Renal cortical epithelial cell (primary cell): Measurements from ENCODE around the gene LFNG. TPM values are rescaled to one million over a fixed set of nuclear protein-coding genes. Genes with fewer than 3 reads are reported as not detected.
A peak's percentile ranks its signal among the peaks of the same experiment; 100 is the strongest.
"Not testable (repeated sequence)": the region's sequence is repeated elsewhere in the genome, so short reads cannot be mapped to it uniquely, and the experiment has no call there.

Source experiments
- DNase-seq: peaks from one replicate; pipeline ENCODE4 v3.0.0-alpha.2; 2011; ENCODE audit warnings: low read depth
- total RNA-seq: library from RNA; depleted of rRNA; stranded (reverse); fragments of >200 nt; gene quantifications from 2 replicates; pipeline ENCODE4 v1.2.3, GENCODE V29; 2014

LFNG gene
- total RNA-seq, 1 donor from 2014 or later = 79.8 TPM

DNA sequence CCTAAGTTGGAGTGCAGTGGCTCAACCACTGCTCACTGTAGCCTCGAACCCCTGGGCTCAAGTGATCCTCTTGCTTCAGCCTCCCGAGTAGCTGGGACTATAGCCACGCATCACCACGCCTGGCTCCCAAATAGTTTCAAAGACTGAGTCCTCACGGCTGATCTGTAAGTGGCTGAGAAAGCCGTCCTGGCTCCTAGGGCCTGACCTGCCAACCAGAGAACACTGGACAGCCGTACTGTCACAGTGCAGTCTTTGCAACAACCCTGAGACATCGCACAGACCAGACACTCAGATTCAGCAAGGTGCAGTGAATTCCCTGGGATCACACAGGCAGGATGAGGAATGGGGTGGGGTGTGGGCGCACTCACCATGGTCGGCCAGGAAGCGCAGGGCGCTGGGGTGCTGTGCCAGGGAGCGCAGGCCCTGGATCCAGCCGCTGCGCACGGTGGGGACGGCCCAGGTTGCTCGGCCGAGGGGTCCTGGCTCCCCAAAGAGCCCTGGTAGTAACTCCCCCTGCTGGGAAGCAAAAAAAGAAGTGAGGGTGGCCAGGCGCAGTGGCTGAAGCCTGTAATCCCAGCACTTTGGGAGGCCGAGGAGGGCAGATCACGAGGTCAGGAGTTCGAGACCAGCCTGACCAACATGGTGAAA is 25.1 kb downstream of the LFNG start:
- DNase-seq = no peak

DNA sequence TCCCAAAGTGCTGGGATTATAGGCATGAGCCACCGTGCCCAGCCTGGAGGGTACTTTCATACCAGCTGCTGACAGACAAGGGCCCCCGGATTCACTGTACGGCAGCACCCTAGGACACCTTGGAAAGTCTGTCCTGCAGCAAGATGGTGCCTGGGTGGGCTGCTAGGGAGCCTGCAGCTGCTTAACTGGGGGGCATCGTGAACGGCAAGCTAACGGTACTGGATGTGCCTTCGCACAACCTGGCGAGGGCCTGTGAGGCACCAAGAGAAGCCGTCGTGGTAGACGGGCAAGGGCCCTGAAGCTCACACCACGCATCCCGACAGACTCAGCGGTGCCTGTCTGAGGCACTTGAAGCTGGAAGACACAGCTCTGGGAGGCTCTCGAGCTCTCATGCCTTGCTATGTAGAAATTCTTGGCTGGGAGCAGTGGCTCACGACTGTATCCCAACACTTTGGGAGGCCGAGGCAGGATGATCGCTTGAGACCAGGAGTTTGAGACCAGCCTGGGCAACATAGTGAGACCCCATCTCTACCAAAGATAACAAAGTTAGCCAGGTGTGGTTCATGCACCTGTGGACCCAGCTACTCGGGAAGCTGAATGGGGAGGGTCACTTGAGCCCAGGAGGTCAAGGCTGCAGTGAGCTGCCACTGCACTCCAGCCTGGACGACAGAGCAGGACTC is 26.3 kb downstream of the LFNG start:
- no peak for DNase-seq

DNA sequence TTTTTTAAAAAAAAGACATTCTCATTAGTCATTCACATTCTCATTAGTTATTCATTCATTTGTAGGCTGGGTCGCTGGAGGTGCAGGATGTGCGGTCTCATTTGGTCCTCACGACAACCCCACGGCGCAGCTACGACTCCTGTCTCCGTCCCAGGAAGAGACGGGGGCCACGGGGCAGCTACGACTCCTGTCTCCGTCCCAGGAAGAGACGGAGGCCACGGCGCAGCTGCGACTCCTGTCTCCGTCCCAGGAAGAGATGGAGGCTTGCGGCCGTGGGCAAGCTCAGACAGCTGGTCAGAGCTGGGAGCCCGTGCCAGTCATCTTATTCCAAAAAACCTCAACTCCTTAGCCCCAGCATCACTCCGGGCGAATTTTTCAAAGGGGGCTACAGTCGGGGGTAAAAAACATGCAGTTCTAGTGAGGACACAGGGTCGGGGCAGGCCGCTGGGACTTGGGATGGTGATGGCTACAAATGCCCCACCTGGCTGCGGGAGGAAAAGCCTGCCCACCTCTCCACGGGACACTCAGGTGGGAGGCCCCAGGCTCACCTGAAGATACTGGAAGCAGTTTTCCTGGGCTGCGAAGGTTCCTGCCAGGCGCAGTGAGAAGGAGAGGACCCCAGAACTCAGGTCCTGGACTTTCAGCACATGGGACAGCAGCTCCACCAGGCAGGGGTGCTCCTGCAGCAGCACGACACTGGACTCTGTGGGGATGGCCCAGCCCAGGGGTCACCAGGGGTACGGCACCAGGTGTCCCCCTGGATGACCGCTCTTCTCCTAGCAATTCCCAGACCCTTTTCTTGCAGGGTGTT is 27.4 kb downstream of the LFNG start:
- no peak for DNase-seq

DNA sequence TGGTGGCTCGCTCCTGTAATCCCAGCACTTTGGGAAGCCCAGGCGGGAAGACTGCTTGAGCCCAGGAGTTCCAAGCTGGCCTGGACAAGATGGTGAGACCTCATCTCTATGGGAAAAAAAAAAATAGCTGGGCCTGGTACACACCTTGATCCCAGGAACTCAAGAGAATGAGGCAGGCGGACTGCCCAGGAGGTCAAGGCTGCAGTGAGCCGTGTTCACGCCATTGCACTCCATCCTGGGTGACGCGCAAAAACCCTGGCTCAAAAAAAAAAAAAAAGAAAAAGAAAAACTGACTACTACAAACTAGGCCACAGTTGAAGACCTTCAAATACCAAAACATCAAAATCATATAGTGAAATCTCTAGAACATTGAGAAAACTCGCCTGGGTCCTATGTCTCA is 31.8 kb downstream of the LFNG start:
- DNase-seq = no peak

DNA sequence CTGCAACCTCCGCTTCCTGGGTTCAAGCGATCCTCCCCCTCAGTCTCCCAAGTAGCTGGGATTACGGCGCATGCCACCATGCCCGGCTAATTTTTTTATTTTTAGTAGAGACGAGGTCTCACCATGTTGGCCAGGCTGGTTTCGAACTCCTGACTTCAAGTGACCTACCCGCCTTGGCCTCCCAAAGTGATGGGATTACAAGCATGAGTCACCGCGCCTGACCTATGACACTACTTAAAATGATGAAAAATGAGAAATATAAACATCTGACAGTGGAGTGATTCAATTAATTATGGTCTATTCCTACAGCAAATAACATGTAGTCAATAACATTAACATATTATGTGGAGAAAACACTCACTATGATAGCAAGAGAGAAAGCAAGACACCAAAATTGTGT is 33.5 kb downstream of the LFNG start:
- DNase-seq = no peak

- no peak for DNase-seq
Measured at GRCh38 chr7:2553831-2554581, 34.4 kb downstream of the LFNG start.

GRCh38 chr7:2554661-2555111 is 35.1 kb downstream of the LFNG start:
- no peak for DNase-seq

DNA sequence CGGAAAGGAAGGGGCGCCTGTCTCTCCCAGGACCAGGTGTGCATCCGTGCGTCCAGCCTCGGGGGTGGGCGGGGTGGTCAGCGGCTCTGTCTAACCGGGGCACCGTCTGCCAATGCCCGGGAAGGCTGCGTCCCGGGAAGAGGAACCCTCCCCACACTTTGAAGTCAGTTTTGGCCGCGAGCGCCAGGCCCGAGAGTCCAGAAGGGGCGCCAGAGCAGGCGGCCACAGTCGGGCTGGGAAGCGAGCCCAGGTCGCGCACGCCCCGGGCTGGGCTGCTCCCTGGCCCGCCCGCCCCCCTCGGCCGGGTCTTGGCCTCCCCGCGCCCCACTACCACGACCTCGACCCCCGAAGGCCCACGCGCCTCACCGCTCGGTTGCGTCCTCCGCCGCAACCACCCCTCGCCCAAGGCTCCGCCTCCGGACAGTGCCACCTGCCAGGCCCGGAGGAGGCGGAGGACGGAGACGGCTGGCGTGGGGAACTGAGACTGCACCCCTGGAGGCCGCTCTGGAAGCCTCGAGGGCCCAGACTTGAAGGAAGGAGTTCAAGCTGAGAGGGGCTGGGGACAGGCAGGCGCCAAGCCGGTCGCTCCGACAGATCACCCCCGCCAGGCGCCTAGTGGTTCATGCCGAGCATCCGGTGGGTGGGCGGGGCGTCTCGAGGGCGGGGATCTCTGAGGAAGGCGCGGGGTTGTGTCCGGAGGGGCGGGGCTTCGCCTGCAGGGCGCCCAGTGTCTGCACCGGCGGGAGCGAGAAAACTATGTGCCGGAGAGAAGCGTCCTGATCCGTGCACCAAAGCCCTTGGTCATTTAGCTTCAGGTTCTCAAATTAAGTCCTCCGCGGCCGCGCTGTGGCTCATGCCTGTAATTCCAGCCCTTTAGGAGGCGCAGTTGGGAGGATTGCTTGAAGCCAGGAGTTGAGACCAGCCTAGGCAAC is 35.8 kb downstream of the LFNG start, which contains the start of gene BRAT1:
TSS of gene BRAT1 (minus strand) at position 404 of the 932 bp plus-strand sequence. CDS start 1,093 bp downstream, outside the sequence.
- DNase-seq = peak; percentile 86

DNA sequence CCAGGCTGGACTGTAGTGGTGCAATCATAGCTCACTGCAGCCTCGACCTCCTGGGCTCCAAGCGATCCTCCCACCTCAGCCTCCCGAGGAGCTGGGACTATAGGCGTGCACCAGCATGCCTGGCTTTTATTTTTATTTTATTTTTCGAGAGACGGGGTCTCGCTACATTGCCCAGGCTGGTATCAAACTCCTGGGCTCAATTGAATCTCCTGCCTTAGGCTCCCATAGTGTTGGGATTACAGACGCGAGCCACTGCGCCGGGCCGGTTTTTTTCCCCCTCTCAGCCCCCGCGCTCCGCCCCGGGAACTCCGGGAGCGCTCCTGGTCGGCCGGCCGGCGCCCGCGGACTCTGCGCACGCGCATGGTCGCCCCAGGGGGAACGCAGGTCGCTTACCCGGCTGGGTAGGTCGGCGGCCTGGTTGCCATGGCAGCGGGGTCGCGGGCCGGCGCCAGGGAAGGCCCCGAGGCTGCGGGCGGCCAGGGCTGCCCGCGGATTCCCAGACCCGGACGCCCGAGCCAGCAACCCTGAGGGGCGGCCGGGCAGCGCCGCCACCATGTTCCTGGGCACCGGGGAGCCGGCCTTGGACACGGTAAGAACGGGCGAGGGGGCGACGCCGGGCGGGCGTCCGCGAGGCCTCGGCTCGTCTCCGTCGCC is 39.2 kb downstream of the LFNG start, which contains the start of gene IQCE:
TSS of gene IQCE (plus strand) at position 351 of the 654 bp plus-strand sequence. CDS start at position 554, 203 bp downstream.
- DNase-seq = peak; percentile 54

- DNase-seq = no peak
Measured at GRCh38 chr7:2559283-2559950, 39.8 kb downstream of the LFNG start.

DNA sequence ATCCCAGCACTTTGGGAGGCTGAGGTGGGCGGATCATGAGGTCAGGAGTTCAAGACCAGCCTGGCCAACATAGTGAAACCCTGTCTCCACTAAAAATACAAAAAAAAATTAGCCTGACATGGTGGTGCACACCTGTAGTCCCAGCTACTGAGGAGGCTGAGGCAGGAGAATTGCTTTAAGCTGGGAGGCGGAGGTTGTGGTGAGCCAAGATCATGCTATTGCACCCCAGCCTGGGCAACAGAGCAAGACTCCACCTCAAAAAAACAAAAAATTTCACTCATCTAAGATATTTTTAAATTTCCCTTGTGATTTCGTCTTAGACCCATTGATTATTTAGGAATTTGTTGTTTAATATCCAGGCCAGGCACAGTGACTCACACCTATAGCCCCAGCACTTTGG is 44.4 kb downstream of the LFNG start:
- DNase-seq = not testable (repeated sequence)

- no peak for DNase-seq
Measured at GRCh38 chr7:2564970-2565540, 45.5 kb downstream of the LFNG start.

GRCh38 chr7:2566348-2566889 is 46.8 kb downstream of the LFNG start:
- no peak for DNase-seq

GRCh38 chr7:2566890-2567678 is 47.5 kb downstream of the LFNG start:
- no peak for DNase-seq

DNA sequence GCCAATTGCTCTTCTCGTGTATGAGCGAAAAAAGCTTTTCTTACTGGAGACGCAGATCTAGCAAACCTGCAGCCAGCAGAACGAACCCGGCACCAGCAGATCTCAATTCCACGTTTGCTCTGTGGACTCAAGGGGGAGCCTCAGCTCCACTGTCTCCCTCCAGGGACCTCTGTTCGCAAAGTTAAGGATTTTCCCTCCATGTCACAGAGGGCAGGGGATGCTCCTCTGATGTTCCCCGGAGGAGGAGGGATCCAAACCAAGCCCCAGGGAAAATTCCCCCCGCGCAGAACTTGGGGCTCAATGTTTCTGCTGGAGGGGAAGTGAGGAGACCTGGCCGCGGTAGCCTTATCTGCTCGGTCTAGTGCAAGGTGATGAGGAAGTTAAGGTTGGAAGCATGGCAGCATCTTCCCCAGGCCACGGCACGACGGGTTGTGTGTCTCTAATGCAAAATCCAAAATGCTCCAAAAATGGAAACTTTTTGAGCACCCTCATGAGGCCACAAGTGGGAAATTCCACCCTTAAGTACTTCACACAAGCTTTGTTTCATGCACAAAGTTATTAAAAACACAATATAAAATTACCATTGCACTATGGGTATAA is 48.2 kb downstream of the LFNG start:
- DNase-seq = no peak

- no peak for DNase-seq
Measured at GRCh38 chr7:2568521-2569223, 49.1 kb downstream of the LFNG start.

- no peak for DNase-seq
Measured at GRCh38 chr7:2569421-2569820, 49.8 kb downstream of the LFNG start.
